NCI-H774 (cell line): Measurements from ENCODE around the gene LCT.
"Not testable (repeated sequence)": the region's sequence is repeated elsewhere in the genome, so short reads cannot be mapped to it uniquely, and the experiment has no call there.

Experiments
- DNase-seq: peaks from one replicate; lab custom pipeline; 2025; lab: John Stamatoyannopoulos, UW

The LCT gene

DNA sequence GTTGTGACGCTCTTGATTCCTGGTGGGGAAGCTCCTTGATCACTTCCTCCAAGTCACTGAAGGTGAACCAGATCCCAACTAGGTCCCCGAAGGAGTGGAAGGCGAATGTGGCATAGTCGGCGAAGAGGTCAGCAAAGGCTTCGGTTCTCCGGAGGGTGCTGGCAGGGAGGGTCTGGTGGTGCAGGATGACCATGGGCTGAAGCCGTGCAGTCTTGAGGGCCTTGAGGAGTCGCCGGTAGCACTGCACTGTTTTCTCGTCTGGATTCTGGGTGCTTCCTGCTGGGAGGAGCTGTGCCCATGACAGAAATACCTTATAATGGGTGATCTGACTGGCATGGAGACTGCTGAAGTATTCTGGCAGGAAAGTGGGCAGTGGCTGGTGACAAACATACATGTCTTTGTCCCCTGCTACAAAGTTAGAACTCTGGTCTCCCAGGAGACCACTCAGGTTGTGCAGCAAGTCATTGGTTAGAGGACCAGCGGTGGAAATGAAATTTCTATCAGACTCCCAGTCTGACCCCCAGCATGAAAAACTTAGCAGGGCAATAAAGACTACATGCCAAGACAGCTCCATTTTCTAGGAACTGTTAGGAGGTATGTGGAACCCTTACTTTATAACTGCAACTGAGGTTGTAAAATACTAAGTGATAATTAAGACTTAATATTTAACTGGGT is at the start of gene LCT:
LCT (minus strand) TSS at position 589 of the 675 bp plus-strand sequence; CDS start at position 574, 15 bp downstream.
- no peak for DNase-seq

GRCh38 chr2:135885709-135886108 is 48.7 kb upstream of the LCT start:
- no peak for DNase-seq

GRCh38 chr2:135882415-135882814 is 45.4 kb upstream of the LCT start:
- DNase-seq = no peak

- DNase-seq = not testable (repeated sequence)
Observed at GRCh38 chr2:135876770-135877169, 39.8 kb upstream of the LCT start.

GRCh38 chr2:135876066-135876711 is 39.2 kb upstream of the LCT start, which contains the start of gene MCM6:
MCM6 (minus strand) TSS chr2:135876443; CDS start chr2:135876365, 78 bp downstream.
- peak; percentile 98 for DNase-seq

- peak; percentile 9 for DNase-seq
Observed at GRCh38 chr2:135875491-135876065, 38.6 kb upstream of the LCT start.

DNA sequence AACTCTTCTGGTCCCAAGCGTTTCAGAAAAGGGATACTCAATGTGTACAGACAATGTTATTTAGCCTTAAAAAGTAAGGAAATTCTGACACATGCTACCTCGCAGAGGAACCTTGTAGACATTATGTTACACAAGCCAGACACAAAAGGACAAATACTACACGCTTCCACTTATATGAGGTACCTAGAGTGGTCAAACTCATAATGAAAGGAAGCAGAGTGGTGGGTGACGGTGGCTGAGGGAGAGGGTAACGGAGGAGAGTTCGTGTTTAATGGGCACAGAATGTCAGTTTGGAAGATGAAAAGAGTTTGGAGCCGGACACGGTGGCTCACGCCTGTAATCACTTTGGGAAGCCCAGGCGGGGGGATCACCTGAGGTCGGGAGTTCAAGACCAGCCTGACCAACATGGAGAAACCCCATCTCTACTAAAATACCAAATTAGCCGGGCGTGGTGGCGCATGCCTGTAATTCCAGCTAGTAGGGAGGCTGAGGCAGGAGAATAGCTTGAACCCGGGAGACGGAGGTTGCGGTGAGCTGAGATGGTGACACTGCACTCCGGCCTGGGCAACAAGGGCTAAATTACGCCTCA is 37.9 kb upstream of the LCT start:
- DNase-seq = no peak

DNA sequence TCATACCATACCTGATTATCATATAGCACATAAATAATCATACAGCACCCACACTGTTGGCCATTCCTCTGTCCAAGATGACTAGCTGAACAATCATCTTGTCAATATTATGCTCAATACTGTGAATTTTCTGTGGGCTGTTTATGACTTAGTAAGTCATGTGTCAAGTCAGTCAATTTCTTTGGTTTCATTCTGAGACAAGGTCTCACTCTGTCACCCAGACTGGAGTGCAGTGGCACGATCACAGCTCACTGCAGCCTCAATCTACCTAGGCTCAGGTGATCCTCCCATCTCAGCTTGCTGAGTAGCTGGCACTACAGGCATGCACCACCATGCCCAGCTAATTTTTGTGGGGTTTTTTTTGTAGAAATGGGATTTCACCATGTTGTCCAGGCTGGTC is 33.6 kb upstream of the LCT start:
- no peak for DNase-seq

DNA sequence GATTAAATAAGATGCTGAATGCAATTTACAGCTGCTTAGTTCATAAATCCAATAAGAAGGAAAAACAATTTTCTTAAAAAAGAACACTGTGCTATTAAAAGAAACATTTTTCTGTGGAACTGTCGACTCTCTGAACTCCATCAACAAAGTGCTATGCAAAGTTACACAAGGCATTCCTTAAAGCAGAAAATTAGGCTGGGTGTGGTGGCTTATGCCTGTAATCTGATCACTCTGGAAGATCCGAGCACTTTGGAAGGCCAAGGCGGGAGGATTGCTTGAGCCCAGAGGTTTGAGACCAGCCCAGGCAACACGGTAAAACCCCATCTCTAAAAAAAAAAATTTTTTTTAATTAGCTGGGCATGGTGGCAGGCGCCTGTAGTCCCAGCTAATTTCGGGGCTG is 26.2 kb upstream of the LCT start:
- DNase-seq = no peak

GRCh38 chr2:135862718-135863117 is 25.7 kb upstream of the LCT start:
- no peak for DNase-seq

DNA sequence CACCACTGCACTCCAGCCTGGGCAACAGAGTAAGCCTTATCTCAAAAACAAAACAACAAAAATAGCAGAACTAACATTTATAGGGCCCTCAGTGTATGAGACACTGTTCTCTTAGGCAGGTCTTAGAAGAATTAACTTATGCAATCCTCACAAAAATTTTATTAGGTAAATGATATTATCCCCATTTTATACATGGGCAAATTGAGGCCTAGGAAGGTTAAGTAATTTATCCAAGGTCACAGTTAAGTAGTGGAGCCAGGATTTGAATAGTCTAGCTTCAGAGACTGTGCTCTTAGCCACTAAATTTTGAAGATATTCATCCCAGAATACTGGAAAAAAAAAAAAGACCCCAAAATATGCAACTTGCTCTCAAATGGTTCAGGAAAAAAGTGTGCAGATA is 16.4 kb upstream of the LCT start:
- DNase-seq = no peak

DNA sequence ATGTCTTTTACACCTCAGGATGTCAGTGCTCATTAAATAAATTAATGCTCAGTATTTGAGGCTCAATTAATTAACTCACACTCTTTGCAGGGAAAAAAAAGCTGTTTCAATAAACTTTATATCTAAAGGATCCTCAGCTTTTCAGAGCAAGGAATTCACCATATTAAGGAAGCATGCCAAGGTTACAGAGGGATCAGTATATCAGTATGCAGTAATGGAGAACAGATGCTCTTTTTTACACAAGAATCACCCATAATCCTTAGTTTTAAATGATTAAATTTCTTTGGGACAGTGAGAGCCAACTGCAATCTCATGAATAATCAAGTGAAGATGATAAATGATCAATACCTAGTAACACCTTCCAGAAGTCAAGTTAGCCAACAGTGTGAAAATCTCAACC is 14.9 kb upstream of the LCT start:
- DNase-seq = no peak

- no peak for DNase-seq
Observed at GRCh38 chr2:135850892-135851668, 14.1 kb upstream of the LCT start.

- DNase-seq = no peak
Observed at GRCh38 chr2:135849087-135849486, 12.1 kb upstream of the LCT start.

DNA sequence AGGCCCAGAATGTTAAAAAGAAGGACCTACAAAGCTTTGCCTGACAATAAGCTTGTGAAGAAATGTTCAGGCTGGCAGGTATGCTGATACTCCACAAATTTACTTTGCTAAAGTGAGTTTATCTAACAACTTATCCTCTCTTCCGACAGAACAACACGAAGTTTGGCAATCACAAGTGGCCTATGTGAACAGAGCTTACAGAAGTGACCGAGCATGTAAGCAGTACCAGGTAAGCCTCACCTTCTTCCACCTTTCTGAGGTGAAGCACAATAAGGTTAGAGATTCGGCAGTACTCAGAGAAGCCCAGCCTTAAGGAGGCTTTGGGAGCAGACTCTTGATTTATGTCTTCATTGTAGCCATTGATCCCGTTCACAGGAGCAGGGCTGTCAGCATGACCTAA is 9.0 kb upstream of the LCT start:
- DNase-seq = no peak

GRCh38 chr2:135845257-135845656 is 8.3 kb upstream of the LCT start:
- DNase-seq = no peak

GRCh38 chr2:135844301-135844895 is 7.4 kb upstream of the LCT start:
- DNase-seq = no peak

DNA sequence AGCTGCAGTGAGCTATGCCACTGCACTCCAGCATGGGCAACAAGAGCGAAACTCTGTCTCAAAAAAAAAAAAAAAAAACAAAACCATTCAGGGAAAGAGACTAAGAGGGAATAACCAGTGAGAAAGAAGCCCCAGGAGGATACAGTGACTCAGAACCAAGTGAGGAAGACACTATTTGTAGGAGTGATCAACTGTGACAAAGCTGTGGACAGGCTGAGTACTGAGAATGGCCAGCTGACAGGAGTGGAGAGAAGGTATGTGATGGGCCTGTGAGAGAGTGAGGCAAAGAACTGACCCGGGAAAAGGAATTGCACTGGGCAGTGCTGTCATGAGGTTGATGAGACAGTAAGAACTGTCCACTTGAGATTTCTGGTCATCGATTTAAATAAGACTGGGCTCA is 6.7 kb upstream of the LCT start:
- no peak for DNase-seq

GRCh38 chr2:135840601-135841000 is 3.6 kb upstream of the LCT start:
- DNase-seq = no peak

GRCh38 chr2:135839713-135840112 is 2.7 kb upstream of the LCT start:
- DNase-seq = no peak

GRCh38 chr2:135838502-135838901 is 1.5 kb upstream of the LCT start:
- DNase-seq = no peak

DNA sequence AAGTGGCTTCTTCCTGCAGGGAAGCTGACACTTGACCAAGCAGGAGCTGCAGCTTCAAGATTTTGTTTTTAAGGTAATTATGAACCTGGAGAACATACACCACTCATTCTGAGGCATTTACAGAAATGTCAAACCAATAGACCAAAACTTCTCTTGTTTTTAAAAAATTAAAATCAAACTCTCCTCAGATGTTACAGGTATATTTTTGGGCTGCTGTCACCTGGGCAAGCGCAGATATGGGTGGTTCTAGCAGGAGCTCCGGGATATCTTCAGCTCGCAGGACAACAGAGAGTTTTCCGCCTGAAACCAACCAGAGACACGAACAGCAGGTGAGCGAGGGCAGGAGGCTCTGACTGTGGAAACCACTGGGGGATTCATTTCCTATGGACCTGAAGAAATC is 4.1 kb downstream of the LCT start:
- DNase-seq = no peak
